NCI-H510A (cell line): Measurements from ENCODE around the gene NR2C1.
"Not testable (repeated sequence)": the region's sequence is repeated elsewhere in the genome, so short reads cannot be mapped to it uniquely, and the experiment has no call there.

Source experiments
- DNase-seq: peaks from one replicate; lab custom pipeline; 2025; lab: John Stamatoyannopoulos, UW

Gene NR2C1

DNA sequence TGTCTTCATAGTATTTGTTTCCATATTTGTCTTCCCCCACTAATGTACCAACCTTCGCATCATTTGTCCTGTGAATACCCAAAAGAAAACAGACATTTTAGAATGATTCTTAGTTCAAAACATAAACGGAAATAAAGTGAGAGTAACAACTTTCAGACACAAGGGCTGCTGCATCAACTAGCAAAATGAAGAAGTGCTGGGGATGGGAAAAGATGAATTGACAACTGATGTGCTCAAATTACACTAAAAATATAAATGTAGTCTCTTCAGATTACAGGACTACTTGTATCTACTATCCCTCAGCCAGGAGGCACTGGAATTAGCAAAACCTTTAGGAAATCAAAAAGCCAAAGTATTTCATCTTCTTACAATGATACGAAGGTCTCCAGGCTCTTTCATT, 70.7 kb downstream of the NR2C1 start:
- DNase-seq, result no peak

DNA sequence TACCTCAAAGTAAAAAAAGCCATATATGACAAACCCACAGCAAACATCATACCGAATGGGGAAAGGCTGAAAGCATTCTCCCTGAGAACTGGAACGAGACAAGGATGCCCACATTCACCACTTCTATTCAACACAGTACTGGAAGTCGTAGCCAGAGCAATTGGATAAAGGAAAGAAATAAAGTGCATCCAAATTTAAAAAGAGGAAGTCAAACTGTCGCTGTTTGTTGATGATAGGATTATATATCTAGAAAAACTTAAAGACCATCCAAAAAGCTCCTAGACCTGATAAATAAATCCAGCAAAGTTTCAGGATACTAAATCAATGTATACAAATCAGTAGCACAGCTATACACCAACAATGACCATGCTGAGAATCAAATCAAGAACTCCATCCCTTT, 75.1 kb downstream of the NR2C1 start:
- no peak for DNase-seq

DNA sequence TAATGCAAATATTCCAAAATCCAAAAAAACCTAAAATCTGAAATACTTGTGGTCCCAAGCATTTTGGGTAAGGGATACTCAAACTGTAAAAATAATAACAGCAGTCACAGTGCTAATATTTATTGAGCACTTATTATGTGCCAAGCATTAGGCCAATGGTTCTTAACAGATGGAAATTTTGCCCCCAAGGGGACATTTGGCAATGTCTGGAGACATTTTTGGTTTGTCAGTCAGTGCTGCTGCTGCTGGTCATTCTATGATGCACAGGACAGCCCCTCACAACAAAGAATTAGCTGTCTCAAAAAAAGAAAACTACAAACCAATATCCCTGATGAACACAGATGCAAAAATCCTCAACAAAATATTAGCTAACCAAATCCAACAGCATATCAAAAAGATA, 75.7 kb downstream of the NR2C1 start:
- DNase-seq, result no peak

DNA sequence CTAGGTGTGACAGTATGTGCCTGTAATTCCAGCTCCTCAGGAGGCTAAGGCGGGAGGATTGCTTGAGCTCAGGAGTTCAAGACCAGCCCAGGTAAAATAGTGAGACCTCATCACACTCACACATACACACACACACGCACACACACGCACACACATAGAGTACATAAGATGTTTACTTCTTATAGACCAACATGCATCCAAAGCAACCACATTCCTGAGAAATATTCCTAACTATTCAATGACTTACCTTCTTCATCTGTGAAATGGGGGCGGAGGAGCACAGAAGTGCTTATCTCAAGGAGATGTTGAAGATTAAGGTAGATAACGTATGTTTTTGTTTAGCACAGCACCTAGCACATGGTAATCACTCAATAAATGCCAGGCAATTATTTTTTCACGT, 76.4 kb downstream of the NR2C1 start:
- DNase-seq, result no peak

DNA sequence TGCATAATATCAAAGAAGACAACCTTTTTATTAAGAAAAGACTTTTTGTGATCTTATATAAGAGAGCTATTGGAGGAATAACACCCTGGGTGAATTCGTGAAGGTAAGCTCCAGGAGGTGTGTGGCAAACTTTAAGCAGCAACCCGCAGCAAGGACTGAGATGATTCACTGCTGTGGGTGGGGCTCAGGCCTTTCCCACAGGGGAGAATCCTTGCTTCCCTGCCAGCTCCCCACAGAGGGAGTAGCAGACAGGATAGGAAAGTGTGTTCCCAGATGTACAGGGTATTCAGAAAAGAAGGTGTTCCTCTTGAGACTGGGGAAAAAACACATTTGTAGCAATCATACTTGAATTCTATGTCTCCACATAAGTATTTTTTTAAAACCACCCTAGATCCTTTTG, 79.1 kb downstream of the NR2C1 start:
- no peak for DNase-seq

DNA sequence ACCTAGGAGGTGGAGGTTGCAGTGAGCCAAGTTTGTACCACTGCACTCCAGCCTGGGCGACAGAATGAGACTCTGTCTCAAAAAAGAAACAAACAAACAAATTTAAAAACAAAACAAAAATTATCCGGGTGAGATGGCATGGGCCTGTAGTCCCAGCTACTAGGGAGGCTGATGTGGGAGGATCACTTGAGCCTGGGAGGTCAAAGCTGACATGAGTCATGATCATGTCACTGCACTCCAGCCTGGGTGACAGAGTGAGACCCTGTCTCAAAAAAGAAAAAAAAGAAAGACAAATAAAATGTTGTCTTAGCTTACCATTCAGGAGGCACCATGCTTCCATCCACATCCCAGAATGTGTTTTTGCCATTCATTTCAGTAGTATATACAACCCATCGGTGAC, 79.6 kb downstream of the NR2C1 start:
- DNase-seq, result not testable (repeated sequence)

DNA sequence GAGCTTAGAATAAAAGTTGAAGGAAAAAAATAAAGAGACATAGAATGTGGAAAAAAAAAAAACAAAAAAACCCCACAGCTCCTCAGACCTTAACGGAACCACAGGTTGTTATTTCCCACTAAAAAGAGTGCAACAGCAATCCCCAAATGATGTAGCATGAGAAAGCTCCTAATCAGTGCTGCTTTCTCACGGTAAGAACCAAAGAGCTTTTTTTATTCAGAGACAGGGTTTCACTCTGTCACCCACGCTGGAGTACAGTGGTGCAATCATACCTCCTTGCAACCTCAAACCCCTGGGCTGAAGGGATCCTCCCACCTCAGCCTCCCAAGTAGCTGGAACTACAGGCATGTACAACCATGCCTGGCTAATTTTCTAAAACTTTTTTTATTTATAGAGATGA, 83.2 kb downstream of the NR2C1 start:
- no peak for DNase-seq

DNA sequence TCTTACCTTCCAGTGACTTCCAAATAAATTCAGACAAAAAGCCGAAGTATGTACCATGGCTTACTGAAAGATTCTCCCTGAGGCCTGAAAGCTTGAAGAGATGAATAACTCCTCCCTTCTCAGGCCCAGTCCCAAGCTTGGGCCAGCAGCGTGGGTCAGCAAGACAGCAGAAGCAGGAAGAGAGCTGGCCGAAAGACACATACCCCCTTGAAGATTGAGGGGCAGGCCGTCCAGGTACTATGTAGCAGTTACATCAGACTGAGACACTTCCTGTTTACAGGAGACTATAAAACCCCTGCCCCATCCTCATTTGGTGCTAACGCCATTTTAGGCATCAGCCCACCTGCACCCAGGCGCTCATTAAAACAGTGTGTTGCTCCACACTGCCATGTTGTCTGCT, 84.9 kb downstream of the NR2C1 start:
- DNase-seq, result no peak

DNA sequence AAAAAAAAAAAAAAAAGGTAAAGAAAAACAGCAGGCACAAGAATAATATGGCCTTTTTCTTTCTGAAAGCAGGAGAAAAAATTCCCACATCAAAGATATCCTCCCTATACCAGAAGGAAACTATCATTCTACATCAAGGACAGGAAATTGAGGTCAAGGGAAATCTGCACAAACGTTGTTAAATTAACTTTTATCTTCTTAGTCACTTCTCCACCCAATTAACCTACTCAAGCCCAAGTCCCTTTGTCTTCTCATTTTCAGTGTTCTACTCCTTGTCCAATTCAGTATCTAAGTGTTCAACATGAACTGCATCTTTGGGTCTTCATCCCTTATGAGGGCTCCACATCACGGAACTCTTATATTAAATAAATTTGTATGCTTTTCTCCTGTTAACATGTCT, 85.6 kb downstream of the NR2C1 start:
- DNase-seq, result no peak

DNA sequence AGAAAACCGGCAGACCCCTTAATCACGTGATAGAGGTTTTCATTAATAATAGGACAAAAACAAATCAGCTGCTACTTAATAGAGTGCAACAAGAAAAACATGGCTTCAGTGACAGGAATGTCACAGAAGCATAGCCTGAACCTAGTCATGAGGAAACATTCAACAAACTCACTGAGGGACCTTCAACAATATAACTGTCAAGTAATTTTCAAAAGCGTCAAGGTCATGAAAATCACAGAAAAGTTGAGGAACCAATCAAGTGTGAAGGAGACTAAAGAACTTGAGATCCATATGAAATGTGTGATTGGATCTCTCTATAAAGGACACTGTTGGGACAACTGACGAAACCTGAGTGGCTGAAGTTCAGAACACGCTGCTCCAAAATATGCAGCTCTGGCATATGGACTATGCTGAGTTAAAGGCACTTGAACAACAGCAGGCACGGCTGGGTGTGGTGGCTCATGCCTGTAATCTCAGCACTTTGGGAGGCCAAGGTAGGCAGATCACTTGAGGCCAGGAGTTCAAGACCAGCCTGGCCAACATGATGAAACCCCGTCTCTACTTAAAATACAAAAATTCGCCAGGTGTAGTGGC, 86.2 kb downstream of the NR2C1 start:
- no peak for DNase-seq

DNA sequence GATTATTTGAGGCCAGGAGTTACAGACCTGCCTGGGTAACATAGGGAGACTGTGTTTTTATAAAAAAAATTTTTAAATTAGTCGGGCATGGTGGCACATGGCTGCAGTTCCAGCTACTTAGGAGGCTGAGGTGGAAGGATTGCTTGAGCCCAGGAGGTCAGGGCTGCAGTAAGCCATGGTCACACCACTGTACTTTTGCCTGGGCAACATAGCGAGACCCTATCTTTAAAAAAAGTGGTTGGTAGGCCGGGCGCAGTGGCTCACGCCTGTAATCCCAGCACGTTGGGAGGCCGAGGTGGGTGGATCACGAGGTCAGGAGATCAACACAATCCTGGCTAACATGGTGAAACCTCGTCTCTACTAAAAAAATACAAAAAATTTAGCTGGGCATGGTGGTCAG, 88.3 kb downstream of the NR2C1 start:
- DNase-seq, result not testable (repeated sequence)

DNA sequence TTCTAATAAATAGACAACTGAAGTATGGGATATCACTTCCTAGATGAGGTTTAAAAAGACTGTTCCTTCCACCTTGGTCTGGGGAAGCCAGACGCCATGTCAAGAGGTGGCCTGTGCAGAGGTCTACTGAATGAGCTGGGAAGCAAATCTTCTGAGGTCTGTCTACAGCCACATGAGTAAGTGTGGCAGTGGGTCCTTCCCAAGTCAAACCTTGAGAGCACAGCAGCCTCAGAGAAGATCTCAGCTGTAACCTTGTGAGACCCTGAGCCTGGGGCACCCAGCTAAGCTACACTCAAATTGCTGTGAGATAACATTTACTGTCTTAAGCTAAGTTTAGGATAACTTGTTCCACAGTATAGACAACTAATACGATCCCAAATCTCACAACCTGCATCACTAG, 90.1 kb downstream of the NR2C1 start:
- no peak for DNase-seq

DNA sequence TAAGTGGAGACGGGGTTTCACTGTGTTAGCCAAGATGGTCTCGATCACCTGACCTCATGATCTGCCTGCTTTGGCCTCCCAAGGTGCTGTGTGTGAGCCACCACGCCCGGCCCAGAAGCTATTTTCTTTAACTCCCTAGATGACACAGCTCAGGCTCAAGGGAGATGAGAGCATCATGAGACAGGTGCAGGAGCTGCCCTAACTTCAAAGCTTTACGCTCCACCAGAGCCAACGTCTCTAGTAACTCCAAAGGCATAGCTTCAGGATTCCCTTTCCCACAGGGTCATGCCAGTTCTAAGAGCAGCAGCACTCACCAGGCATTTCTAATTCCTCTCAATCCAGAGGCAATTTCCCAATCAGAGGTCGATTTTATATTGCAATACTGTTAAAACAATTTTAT, 91.0 kb downstream of the NR2C1 start:
- DNase-seq, result no peak

DNA sequence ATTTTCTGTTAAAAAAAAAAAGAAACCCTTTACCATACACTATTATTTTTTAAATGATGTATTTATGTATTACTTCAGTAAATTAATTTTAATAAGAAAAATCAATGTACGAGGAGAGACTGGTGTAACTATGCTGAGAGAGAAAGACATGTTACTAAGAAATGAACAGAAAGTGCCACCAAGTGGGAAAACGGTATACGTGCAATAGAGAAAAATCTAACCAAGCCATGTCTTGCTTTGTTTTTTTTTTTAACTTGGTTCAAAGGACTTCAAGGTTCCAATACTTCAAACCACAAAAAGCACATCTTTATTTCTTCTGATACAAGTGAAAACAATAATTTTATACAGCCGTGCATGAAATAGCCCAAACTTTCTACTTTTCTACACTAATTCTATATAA, 92.8 kb downstream of the NR2C1 start:
- no peak for DNase-seq

DNA sequence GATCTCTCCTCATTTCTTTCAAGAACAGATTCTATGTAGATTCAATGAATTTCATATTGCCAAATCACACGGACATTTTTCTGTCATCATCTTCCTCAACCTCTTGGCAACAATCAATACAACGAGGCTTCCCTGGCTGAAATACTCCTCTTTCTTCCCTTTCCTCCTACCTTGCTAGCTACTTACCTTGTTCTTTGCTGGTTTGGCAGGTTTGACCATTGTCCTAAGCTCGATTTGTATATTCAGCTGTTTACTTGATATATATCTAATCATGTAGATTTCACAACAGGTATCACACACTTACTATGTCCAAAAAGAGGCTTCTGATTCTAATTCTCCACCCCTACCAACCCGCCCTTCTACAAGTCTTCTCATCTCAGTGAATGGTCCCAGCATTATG, 93.5 kb downstream of the NR2C1 start:
- no peak for DNase-seq

DNA sequence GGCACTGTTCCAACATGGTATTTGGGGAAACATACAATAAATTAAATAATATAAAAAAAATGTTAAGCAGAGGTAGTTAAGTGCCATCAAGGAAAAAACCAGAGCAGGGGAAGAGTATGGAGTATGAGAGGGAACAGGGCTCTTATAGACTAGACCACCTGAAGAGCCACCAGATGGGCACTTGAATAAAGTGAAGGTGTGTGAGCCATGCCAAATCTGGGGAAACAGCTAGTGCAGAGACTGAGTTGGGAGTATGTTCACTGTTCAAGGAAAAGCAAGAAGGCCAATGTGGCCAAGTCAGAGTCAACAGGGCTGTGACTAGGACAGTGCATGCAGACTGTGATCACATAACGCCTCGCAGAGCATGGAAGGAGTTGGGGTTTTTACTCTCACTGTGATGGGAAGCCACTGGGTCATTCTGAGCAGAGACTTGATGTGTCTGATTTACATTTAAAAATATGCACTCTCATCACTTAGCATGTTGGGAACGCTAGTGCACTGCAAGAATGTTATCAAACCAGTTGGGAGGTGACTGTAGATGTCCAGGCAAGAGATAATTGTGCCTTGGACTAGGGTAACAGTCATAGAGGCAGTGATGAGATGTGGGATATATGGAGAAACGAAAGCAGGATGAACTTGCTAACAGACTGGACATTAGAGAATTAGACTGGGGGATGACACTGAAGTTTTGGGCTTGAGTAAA, 95.5 kb downstream of the NR2C1 start:
- DNase-seq, result no peak

DNA sequence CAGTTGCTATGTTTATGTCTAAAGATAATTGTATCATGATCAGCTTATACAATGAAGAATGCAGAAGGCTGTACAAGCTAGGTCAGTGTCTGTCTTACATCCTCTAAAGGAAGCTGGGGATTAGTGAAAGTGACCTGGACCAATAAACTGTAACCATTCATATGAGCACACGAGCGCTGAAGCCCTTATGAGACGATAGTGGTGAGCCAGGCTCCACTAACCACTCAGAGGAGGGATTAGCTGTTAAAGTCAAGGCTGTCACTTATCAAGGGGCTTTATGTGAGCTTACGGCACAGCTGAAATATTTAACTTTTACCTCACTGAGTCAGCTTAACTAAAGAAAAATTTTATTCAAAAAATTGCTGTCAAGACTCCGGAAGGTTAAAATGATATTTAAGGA, 100.2 kb downstream of the NR2C1 start:
- DNase-seq, result no peak

DNA sequence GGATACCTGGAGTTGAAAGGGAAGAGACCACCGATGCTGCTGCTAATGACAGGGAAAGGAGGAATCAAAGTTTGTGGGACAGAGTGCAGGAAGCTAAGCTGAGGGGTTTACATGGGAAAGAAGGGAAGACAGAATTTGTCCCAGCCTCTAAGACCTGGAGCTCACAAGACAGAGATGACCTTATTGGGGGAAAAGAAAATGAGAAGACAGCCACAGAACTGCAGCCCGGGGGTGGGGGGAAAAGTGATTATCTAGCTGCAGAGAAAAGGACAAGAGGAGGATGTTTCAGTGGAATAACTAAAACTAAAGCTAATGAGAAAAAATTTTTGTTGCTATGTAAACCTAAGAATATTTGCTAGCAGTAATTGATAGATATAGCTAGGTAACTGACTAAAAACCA, 100.6 kb downstream of the NR2C1 start:
- DNase-seq, result no peak

DNA sequence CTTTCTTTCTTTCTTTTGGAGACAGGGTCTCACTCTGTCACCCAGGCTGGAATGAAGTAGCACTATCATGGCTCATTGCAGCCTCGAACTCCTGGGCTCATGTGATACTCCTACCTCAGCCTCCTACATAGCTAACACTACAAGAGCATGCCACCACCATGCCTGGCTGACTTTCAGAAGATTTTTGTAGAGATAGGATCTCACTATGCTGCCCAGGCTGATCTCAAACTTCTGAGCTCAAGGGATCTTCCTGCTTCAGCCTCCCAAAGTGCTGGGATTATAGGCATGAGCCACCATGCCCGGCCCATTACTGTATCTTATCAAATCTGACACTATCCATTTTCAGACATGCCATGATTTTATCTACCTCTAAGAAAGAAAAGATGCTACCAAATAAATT, 101.5 kb downstream of the NR2C1 start:
- no peak for DNase-seq

DNA sequence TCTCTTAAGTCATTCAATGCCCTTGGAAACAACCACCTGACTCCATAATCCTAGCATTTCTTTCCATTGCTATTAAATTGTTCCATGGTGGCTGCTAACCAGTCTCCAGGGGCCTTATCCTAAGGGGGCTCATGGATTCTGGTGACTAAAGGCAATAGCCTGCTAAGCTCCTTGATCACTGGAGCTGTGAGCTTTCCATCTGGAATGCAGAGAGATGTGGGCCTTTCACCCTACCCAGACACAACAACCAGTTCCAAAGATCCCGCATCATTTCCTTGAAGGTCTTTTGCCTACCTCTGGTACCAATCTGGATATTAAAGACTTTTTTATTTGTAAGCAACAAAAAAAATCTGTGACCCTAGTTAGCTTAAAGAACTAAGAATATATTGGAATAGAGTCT, 102.9 kb downstream of the NR2C1 start:
- no peak for DNase-seq
